Hepatocyte (in vitro differentiated cells): ENCODE results near the gene TFDP3. TPM values are rescaled to one million over a fixed set of nuclear protein-coding genes. Genes with fewer than 3 reads are reported as not detected.

Source experiments
- polyA plus RNA-seq: library from polyadenylated mRNA; unstranded; fragments of >200 nt; fragmentation: Nextera tagmentation; extraction: Ambion mirVana; gene quantifications from 2 replicates; pipeline ENCODE4 v1.2.1, GENCODE V29; 2016
- small RNA-seq: library from RNA; depleted of rRNA; stranded (forward); fragments of <200 nt; gene quantifications from one replicate; pipeline ENCODE3, GENCODE V24; 2014
- total RNA-seq: library from RNA; depleted of rRNA; stranded (reverse); fragments of >200 nt; gene quantifications from 2 replicates; pipeline ENCODE4 v1.2.3, GENCODE V29; 2014

TFDP3 gene
- total and polyA plus RNA-seq, 2 experiments from 2014 or later = not detected

Small RNAs within 50 kb of the gene (small RNA-seq; reads per million reads assigned to genes)
- gene RNU1-115P = not detected

Other genes with a start within 250 kb of the TFDP3 start
- gene USP26, start 121.2 kb downstream of the TFDP3 start, total RNA-seq = 0.07 TPM in 1 of 2 replicates, not detected in the other
- gene USP26, start 121.2 kb downstream of the TFDP3 start, polyA plus RNA-seq = not detected in 2 replicates
- gene GPC4, start 197.1 kb upstream of the TFDP3 start, total RNA-seq = 9.2 and 11.8 TPM in 2 replicates
- gene GPC4, start 197.1 kb upstream of the TFDP3 start, polyA plus RNA-seq = 15.6 and 16.0 TPM in 2 replicates